OCI-LY3 (cell line): ENCODE data around the gene INPP5K.

Experiments
- EZH2phosphoT487 ChIP-seq: fragments of 200-600 bp; shearing (Covaris generic); IDR thresholded peaks from 2 replicates; pipeline ENCODE4 v1.6.1; 2018; ENCODE audit warnings: antibody characterized with exemption, mixed run types, low read depth
- TF ChIP-seq, protein P1 (sequence below): fragments of 200-600, 300-600 bp; sonication (generic); IDR thresholded peaks from 2 replicates; pipeline ENCODE4 v1.5.1; 2014; ENCODE audit warnings: antibody characterized with exemption, low read length, low read depth

DNA sequence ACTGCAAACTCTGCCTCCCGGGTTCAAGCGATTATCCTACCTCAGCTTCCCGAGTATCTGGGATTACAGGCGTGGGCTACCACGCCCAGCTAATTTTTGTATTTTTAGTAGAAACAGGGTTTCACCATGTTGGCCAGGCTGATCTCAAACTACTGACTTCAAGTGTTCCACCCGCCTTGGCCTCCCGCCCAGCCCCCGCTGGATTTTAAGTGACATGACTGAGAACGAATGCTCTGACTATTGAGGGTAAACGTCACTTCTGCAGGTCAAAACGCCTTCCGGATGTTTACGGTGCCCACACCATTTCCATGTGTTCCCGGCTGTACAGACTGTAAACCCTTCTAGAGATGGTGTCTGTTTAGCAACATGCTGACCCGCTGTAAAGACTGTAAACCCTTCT, 23.4 kb upstream of the INPP5K start:
- TF ChIP-seq, protein P1, sequence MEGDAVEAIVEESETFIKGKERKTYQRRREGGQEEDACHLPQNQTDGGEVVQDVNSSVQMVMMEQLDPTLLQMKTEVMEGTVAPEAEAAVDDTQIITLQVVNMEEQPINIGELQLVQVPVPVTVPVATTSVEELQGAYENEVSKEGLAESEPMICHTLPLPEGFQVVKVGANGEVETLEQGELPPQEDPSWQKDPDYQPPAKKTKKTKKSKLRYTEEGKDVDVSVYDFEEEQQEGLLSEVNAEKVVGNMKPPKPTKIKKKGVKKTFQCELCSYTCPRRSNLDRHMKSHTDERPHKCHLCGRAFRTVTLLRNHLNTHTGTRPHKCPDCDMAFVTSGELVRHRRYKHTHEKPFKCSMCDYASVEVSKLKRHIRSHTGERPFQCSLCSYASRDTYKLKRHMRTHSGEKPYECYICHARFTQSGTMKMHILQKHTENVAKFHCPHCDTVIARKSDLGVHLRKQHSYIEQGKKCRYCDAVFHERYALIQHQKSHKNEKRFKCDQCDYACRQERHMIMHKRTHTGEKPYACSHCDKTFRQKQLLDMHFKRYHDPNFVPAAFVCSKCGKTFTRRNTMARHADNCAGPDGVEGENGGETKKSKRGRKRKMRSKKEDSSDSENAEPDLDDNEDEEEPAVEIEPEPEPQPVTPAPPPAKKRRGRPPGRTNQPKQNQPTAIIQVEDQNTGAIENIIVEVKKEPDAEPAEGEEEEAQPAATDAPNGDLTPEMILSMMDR: no peak
- TF ChIP-seq EZH2phosphoT487: no peak
